HEK293 (cell line): ENCODE measurements around the gene ECI1.
A peak's percentile ranks its signal among the peaks of the same experiment; 100 is the strongest.

ENCODE experiments used
- CTCF ChIA-PET: fragments of 350-600 bp; formaldehyde crosslinking; extraction: SDS; loops from one replicate; lab custom pipeline; 2021; ENCODE audit warnings: antibody characterized with exemption; lab: Yijun Ruan, JAX
- POLR2A ChIA-PET: fragments of 300-600 bp; formaldehyde crosslinking; extraction: SDS; loops from one replicate; lab custom pipeline; 2020; ENCODE audit warnings: antibody characterized with exemption, inconsistent platforms; lab: Yijun Ruan, JAX
- H3K27ac ChIP-seq: fragments of 200-500 bp; sonication (Bioruptor generic); 2 replicates; pipeline ENCODE4 v1.5.1; 2014; ENCODE audit warnings: low read depth, low read length, control low read depth, inconsistent platforms; ENCODE audit errors: extremely low read depth
- H3K36me3 ChIP-seq, 2 experiments: fragments of 200-500 bp in 1 of 2; sonication (Bioruptor generic) in 1 of 2; 1 replicate in 1 of 2; 2 replicates in 1 of 2; pipeline ENCODE4 v1.5.1; 2014 to 2017; ENCODE audit warnings: inconsistent platforms in 2 of 2, low read length in 2 of 2; ENCODE audit not compliant: control insufficient read depth in 2 of 2, insufficient read depth in 1 of 2
- H3K4me1 ChIP-seq: fragments of 200-500 bp; sonication (Bioruptor generic); 2 replicates; pipeline ENCODE4 v1.5.1; 2014; ENCODE audit warnings: mild to moderate bottlenecking, low read length, inconsistent platforms; ENCODE audit not compliant: control insufficient read depth, insufficient read depth
- H3K4me3 ChIP-seq: 2 replicates; pipeline ENCODE4 v1.5.1; 2011; ENCODE audit warnings: low read depth, mild to moderate bottlenecking, control low read depth, low read length, moderate library complexity
- H3K9me3 ChIP-seq: fragments of 200-500 bp; sonication (Bioruptor generic); 2 replicates; pipeline ENCODE4 v1.5.1; 2014; ENCODE audit warnings: low read depth, low read length, inconsistent platforms; ENCODE audit not compliant: control insufficient read depth, insufficient read depth
- GLI4 ChIP-seq: fragments of 450-650 bp; formaldehyde crosslinking; IDR thresholded peaks from 2 replicates; pipeline ENCODE4 v1.5.1; 2016; ENCODE audit warnings: missing biosample characterization, missing genetic modification characterization
- KLF8 ChIP-seq: fragments of 450-650 bp; formaldehyde crosslinking; IDR thresholded peaks from 2 replicates; pipeline ENCODE4 v1.5.1; 2016; ENCODE audit warnings: missing biosample characterization, missing genetic modification characterization
- SP2 ChIP-seq: fragments of 450-650 bp; formaldehyde crosslinking; IDR thresholded peaks from 2 replicates; pipeline ENCODE4 v1.5.1; 2016; ENCODE audit warnings: missing biosample characterization, missing genetic modification characterization
- ZBTB10 ChIP-seq: fragments of 450-650 bp; formaldehyde crosslinking; IDR thresholded peaks from 2 replicates; pipeline ENCODE4 v1.5.1; 2016; ENCODE audit warnings: missing biosample characterization, missing genetic modification characterization
- ZNF133 ChIP-seq: fragments of 450-650 bp; formaldehyde crosslinking; IDR thresholded peaks from 2 replicates; pipeline ENCODE4 v1.5.1; 2016; ENCODE audit warnings: missing biosample characterization, missing genetic modification characterization
- ZNF214 ChIP-seq: fragments of 450-650 bp; formaldehyde crosslinking; IDR thresholded peaks from 2 replicates; pipeline ENCODE4 v1.5.1; 2017; ENCODE audit warnings: missing biosample characterization, mild to moderate bottlenecking, missing genetic modification characterization, borderline replicate concordance
- ZNF274 ChIP-seq, 2 experiments: fragments of 200-500 bp in 1 of 2; fragments of 450-650 bp in 1 of 2; sonication (Bioruptor generic) in 1 of 2; formaldehyde crosslinking in 1 of 2; IDR thresholded peaks; 2 replicates each; pipeline versions ENCODE4 v1.5.1 to v1.6.1; 2014 to 2016; ENCODE audit warnings: borderline replicate concordance in 1 of 2, inconsistent platforms in 1 of 2, low read length in 1 of 2, missing biosample characterization in 1 of 2, missing genetic modification characterization in 1 of 2
- ZNF391 ChIP-seq: fragments of 450-650 bp; formaldehyde crosslinking; IDR thresholded peaks from 2 replicates; pipeline ENCODE4 v1.5.1; 2016; ENCODE audit warnings: low read depth, missing biosample characterization, missing genetic modification characterization, borderline replicate concordance
- ZNF473 ChIP-seq: fragments of 450-650 bp; formaldehyde crosslinking; IDR thresholded peaks from 2 replicates; pipeline ENCODE4 v1.5.1; 2017; ENCODE audit warnings: missing biosample characterization, missing genetic modification characterization
- ZNF544 ChIP-seq: fragments of 450-650 bp; formaldehyde crosslinking; IDR thresholded peaks from 2 replicates; pipeline ENCODE4 v1.5.0; 2017; ENCODE audit warnings: missing biosample characterization, missing genetic modification characterization
- ZNF830 ChIP-seq: fragments of 450-650 bp; IDR thresholded peaks from 2 replicates; pipeline ENCODE4 v1.5.0; 2018; ENCODE audit warnings: missing biosample characterization, missing genetic modification characterization, low read depth, mild to moderate bottlenecking, moderate library complexity
- TF ChIP-seq, protein P1 (sequence below): fragments of 450-650 bp; formaldehyde crosslinking; IDR thresholded peaks from 2 replicates; pipeline ENCODE4 v1.5.1; 2016; ENCODE audit warnings: missing biosample characterization, missing genetic modification characterization
- TF ChIP-seq, protein P2 (sequence below): fragments of 450-650 bp; formaldehyde crosslinking; IDR thresholded peaks from 2 replicates; pipeline ENCODE4 v1.5.1; 2016; ENCODE audit warnings: missing biosample characterization, missing genetic modification characterization

ECI1 gene

GRCh38 chr16:2251296-2252111 lies at the start of gene ECI1 (continued):
- TF ChIP-seq ZNF544 (tag by site-specific recombination): no peak

GRCh38 chr16:2299915-2300192 lies 48.5 kb upstream of the ECI1 start:
- Histone ChIP-seq H3K4me1 (no peaks in the 10 kb centered on the region), H3K36me3 (peaks cover 0 to 27% of the 10 kb centered on the region in 2 experiments; a peak in 2 of 3 replicates), H3K4me3 (no peak overlapping the region), H3K27ac (no peak overlapping the region), H3K9me3 (no peaks in the 10 kb centered on the region)
- TF ChIP-seq ZNF133 (tag by site-specific recombination) (no peak), ZNF473 (no peak), SP2 (0 out of 2 replicates have a peak, but pooled peaks have one; percentile 8), ZNF830 (no peak)
- POLR2A ChIA-PET: no interaction called here
- CTCF ChIA-PET: no interaction called here

DNA sequence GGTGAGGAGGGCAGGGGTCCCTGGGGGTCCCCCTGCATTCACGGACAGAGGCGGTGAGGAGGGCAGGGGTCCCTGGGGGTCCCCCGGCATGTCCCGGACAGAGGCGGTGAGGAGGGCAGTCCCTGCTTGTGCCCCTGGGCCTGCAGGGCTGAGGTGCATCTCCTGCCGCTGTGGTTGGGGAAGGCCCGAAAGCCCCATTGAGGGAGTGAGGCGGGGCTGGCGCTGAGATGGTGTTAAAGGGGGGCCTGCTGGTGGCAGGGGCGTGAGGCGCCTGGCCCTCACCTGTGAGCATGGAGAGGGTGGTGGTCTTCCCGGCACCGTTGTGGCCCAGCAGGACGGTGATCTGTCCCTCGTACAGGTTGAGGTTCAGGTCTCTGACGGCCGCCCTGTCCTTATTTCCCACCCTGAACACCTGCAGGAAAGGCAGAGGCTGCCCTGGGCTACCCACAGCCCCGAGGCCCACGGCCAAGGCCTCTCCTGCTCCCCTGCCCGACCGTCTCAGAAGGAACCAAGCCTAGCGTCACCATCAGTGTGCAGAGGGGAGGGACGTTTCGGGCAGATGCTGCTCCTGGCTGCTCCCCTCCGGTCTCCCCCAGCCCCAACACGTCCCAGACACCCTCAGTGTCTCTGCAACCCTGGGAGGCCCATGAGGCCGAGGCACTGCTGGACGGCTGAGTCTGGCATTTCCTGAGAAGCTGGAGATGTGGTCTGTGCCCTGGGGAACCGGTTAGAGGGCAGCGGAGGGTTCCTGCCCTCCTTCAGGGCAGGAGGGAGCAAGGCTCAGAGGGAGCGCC lies 47.9 kb upstream of the ECI1 start:
- POLR2A ChIA-PET: no interaction called here
- Histone ChIP-seq H3K4me3 (no peak overlapping the region), H3K9me3 (no peaks in the 10 kb centered on the region), H3K36me3 (peaks cover 0 to 27% of the 10 kb centered on the region in 2 experiments; a peak in 2 of 3 replicates), H3K27ac (no peak overlapping the region), H3K4me1 (no peaks in the 10 kb centered on the region)
- CTCF ChIA-PET: no interaction called here
- no peak for TF ChIP-seq GLI4 (tag by site-specific recombination)
- no peak for TF ChIP-seq ZNF274 (IDR thresholded peaks at IDR 0.05; ENCODE audit: low read length)
- no peak for TF ChIP-seq ZNF274 (tag by site-specific recombination; IDR thresholded peaks at IDR 0.05; ENCODE audit: borderline replicate concordance)
- TF ChIP-seq KLF8 (tag by site-specific recombination): no peak
- TF ChIP-seq, protein P1, sequence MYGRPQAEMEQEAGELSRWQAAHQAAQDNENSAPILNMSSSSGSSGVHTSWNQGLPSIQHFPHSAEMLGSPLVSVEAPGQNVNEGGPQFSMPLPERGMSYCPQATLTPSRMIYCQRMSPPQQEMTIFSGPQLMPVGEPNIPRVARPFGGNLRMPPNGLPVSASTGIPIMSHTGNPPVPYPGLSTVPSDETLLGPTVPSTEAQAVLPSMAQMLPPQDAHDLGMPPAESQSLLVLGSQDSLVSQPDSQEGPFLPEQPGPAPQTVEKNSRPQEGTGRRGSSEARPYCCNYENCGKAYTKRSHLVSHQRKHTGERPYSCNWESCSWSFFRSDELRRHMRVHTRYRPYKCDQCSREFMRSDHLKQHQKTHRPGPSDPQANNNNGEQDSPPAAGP (tag by site-specific recombination): no peak
- TF ChIP-seq, protein P2, sequence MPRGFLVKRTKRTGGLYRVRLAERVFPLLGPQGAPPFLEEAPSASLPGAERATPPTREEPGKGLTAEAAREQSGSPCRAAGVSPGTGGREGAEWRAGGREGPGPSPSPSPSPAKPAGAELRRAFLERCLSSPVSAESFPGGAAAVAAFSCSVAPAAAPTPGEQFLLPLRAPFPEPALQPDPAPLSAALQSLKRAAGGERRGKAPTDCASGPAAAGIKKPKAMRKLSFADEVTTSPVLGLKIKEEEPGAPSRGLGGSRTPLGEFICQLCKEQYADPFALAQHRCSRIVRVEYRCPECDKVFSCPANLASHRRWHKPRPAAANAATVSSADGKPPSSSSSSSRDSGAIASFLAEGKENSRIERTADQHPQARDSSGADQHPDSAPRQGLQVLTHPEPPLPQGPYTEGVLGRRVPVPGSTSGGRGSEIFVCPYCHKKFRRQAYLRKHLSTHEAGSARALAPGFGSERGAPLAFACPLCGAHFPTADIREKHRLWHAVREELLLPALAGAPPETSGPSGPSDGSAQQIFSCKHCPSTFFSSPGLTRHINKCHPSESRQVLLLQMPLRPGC (tag by site-specific recombination): no peak
- no peak for TF ChIP-seq ZBTB10 (tag by site-specific recombination)
- TF ChIP-seq ZNF214 (tag by site-specific recombination): no peak
- TF ChIP-seq ZNF391 (tag by site-specific recombination): no peak
